Cerebellar cortex (tissue), 1 donor: ENCODE data around the gene NME7.
A peak's percentile ranks its signal among the peaks of the same experiment; 100 is the strongest.

Experiments
- DNase-seq: peaks from one replicate; pipeline ENCODE4 v3.0.0-alpha.2; 2015; ENCODE audit warnings: low spot score

Gene NME7

GRCh38 chr1:169151338-169151837, 216.2 kb downstream of the NME7 start:
- no peak for DNase-seq

- no peak for DNase-seq
Observed at GRCh38 chr1:169150641-169151337, 216.8 kb downstream of the NME7 start.

- DNase-seq, result no peak
Observed at GRCh38 chr1:169149555-169150286, 217.9 kb downstream of the NME7 start.

- no peak for DNase-seq
Observed at GRCh38 chr1:169148472-169149252, 218.9 kb downstream of the NME7 start.

- no peak for DNase-seq
Observed at GRCh38 chr1:169146576-169147214, 220.9 kb downstream of the NME7 start.

GRCh38 chr1:169144941-169145626, 222.5 kb downstream of the NME7 start:
- DNase-seq, result no peak

- no peak for DNase-seq
Observed at GRCh38 chr1:169143984-169144383, 223.6 kb downstream of the NME7 start.

- no peak for DNase-seq
Observed at GRCh38 chr1:169143346-169143745, 224.3 kb downstream of the NME7 start.

GRCh38 chr1:169142129-169142528, 225.5 kb downstream of the NME7 start:
- no peak for DNase-seq

GRCh38 chr1:169141356-169141755, 226.2 kb downstream of the NME7 start:
- no peak for DNase-seq

GRCh38 chr1:169138866-169139670, 228.5 kb downstream of the NME7 start:
- DNase-seq, result no peak

GRCh38 chr1:169137357-169137756, 230.2 kb downstream of the NME7 start:
- DNase-seq, result no peak

- DNase-seq, result peak; percentile 52
Observed at GRCh38 chr1:169133801-169134502, 233.6 kb downstream of the NME7 start.

GRCh38 chr1:169133228-169133576, 234.4 kb downstream of the NME7 start:
- no peak for DNase-seq

- DNase-seq, result no peak
Observed at GRCh38 chr1:169132512-169133227, 234.9 kb downstream of the NME7 start.

- DNase-seq, result no peak
Observed at GRCh38 chr1:169130683-169131082, 236.9 kb downstream of the NME7 start.

- no peak for DNase-seq
Observed at GRCh38 chr1:169129109-169129784, 238.3 kb downstream of the NME7 start.

- DNase-seq, result no peak
Observed at GRCh38 chr1:169128562-169128961, 239.0 kb downstream of the NME7 start.

- DNase-seq, result no peak
Observed at GRCh38 chr1:169127305-169127704, 240.3 kb downstream of the NME7 start.
